GM06990 (cell line): ENCODE data around the gene CDC14A.
A peak's percentile ranks its signal among the peaks of the same experiment; 100 is the strongest.

ENCODE experiments used
- DNase-seq: peaks from one replicate; pipeline ENCODE4 v3.0.0-alpha.2; 2011; ENCODE audit not compliant: insufficient read length; ENCODE audit errors: extremely low read depth
- H3K27me3 ChIP-seq: replicated peaks from 2 replicates; pipeline ENCODE4 v1.6.0; 2011; ENCODE audit warnings: low read length; ENCODE audit not compliant: control insufficient read depth, insufficient read depth
- H3K36me3 ChIP-seq: 2 replicates; pipeline ENCODE4 v1.5.1; 2011; ENCODE audit warnings: low read length; ENCODE audit not compliant: control insufficient read depth, insufficient read depth
- H3K4me3 ChIP-seq: replicated peaks from 2 replicates; pipeline ENCODE4 v1.5.1; 2011; ENCODE audit warnings: low read depth, mild to moderate bottlenecking, control low read depth, low read length
- CTCF ChIP-seq: IDR thresholded peaks from 2 replicates; pipeline ENCODE4 v1.5.1; 2011; ENCODE audit warnings: low read length, control low read depth, mild to moderate bottlenecking, inconsistent platforms; ENCODE audit not compliant: insufficient read depth, poor library complexity, severe bottlenecking

The CDC14A gene

GRCh38 chr1:100353071-100353801 is 930 bp downstream of the CDC14A start:
- peak; percentile 67 for DNase-seq

DNA sequence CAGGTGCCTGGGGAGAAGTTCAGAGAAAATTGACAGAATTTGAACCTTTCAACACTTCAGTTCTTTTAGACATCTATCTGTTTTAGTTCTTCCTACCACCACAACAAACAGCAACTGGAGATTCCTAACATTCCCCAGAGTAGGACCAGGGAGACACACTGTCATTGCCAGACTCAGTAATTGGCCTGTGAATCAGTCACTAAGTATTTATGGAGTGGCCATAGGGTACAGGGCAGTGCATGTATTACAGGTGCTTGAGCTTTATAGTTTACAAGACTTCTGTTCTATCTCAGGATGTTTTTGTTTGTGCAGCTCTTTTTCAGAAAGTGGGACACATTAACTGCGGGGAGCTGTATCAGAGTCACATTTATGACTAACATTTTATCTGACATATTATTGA is 1.7 kb downstream of the CDC14A start:
- no peak for DNase-seq
- no peak overlapping the region for H3K4me3 ChIP-seq
- no peak for TF ChIP-seq CTCF
- no peaks in the 10 kb centered on the region for H3K36me3 ChIP-seq
- H3K27me3 ChIP-seq: no peaks in the 10 kb centered on the region

More at GRCh38 chr1:100353071-100353801, 930 bp downstream of the CDC14A start:
- no peaks in the 10 kb centered on the region for H3K27me3 ChIP-seq
- H3K36me3 ChIP-seq: no peaks in the 10 kb centered on the region
- no peak for TF ChIP-seq CTCF
- peak overlapping the region; percentile 81 for H3K4me3 ChIP-seq

- DNase-seq: no peak
- no peak for TF ChIP-seq CTCF
- H3K4me3 ChIP-seq: no peak overlapping the region
Measured at GRCh38 chr1:100354971-100355394, 2.7 kb downstream of the CDC14A start.

GRCh38 chr1:100358210-100358609 is 5.9 kb downstream of the CDC14A start:
- TF ChIP-seq CTCF: peak; percentile 45
- Histone ChIP-seq H3K27me3 (no peaks in the 10 kb centered on the region), H3K4me3 (no peak overlapping the region), H3K36me3 (no peaks in the 10 kb centered on the region)
- DNase-seq: no peak

More at GRCh38 chr1:100354971-100355394, 2.7 kb downstream of the CDC14A start:
- Histone ChIP-seq H3K27me3 (no peaks in the 10 kb centered on the region), H3K36me3 (no peaks in the 10 kb centered on the region)

- no peak for TF ChIP-seq CTCF
- Histone ChIP-seq H3K27me3 (no peaks in the 10 kb centered on the region), H3K36me3 (no peaks in the 10 kb centered on the region), H3K4me3 (no peak overlapping the region)
- DNase-seq: no peak
Measured at GRCh38 chr1:100359139-100359538, 6.8 kb downstream of the CDC14A start.
